ENCODE results near the gene KIFC3.
"Not testable (repeated sequence)": the region's sequence is repeated elsewhere in the genome, so short reads cannot be mapped to it uniquely, and the experiment has no call there.

Gene KIFC3

DNA sequence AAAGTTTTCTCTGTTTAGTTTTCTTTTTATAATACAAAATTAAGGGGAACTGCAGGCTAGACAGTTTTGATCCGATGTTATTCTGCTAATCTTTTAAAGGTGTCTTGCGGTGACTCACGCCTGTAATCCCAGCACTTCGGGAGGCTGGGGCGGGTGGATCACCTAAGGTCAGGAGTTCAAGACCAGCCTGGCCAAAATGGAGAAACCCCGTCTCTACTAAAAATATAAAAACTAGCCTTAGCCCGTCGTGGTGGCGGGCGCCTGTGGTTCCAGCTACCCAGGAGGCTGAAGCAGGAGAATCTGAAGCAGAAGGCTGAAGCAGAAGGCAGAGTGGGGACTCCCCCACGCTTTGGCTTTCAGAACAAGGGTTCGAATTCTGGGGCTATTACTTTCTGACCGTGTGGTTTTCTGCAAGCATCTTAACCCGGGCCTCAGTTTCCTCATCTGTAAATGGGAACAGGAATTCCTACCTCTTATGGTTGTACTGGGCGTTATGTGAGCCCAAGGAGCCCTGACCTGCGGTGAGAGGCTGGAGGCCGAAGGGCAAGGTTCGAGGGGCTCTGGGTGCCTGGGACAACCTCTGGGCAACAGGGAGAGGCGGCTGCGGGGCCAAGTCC is 67.9 kb downstream of the KIFC3 start:
- H3K4me3 Mint-ChIP-seq = peak overlapping the region; percentile 96
- H3K27me3 Mint-ChIP-seq (ENCODE audit: low read depth) = no peaks in the 10 kb centered on the region
- peak overlapping the region; percentile 89 for H3K27ac Mint-ChIP-seq
- H3K36me3 Mint-ChIP-seq (ENCODE audit: low read depth) = peaks cover 13% of the 10 kb centered on the region
- peaks cover 19% of the 10 kb centered on the region for H3K9me3 Mint-ChIP-seq
- H3K4me1 Mint-ChIP-seq (ENCODE audit: low read depth) = peaks cover 17% of the 10 kb centered on the region

DNA sequence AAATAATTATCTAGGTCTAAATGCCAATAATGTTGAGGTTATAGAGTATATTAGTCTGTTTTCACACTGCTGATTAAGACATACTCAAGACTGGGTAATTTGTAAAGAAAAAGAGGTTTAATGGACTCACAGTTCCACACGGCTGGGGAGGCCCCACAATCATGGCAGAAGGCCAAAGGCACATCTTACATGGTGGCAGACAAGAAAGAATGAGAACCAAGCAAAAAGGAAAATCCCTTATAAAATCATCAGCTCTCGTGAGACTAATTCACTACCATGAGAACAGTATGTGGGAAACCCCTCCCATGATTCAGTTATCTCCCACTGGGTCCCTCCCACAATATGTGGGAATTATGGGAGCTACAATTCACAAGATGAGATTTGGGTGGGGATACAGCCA is 69.6 kb downstream of the KIFC3 start:
- Mint-ChIP-seq H3K27me3 (ENCODE audit: low read depth) (no peaks in the 10 kb centered on the region), H3K4me3 (peak overlapping the region; percentile 51), H3K9me3 (peaks cover 19% of the 10 kb centered on the region), H3K27ac (peak overlapping the region; percentile 33), H3K4me1 (ENCODE audit: low read depth) (peaks cover 17% of the 10 kb centered on the region), H3K36me3 (ENCODE audit: low read depth) (peaks cover 13% of the 10 kb centered on the region)

DNA sequence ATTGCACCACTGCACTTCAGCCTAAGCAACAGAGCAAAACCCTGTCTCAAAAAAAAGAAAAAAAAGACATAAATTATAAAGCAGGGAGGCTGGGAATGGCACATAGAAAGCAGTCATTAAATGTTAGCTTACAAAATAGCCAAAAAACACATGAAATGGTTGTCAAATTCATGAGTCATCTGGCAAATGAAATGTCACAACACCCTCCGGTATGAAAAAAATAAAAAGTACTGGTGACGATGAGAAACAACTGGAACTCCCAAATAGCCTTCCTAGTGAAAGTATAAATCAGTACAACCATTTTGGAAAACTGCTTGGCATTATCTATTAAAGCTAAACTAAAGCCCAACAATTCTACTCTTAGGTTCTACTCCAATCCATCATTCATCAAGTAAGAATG is 70.3 kb downstream of the KIFC3 start:
- H3K36me3 Mint-ChIP-seq (ENCODE audit: low read depth) = peaks cover 13% of the 10 kb centered on the region
- no peak overlapping the region for H3K4me3 Mint-ChIP-seq
- H3K9me3 Mint-ChIP-seq = peaks cover 19% of the 10 kb centered on the region
- no peaks in the 10 kb centered on the region for H3K27me3 Mint-ChIP-seq (ENCODE audit: low read depth)
- H3K4me1 Mint-ChIP-seq (ENCODE audit: low read depth) = peaks cover 11% of the 10 kb centered on the region
- no peak overlapping the region for H3K27ac Mint-ChIP-seq

DNA sequence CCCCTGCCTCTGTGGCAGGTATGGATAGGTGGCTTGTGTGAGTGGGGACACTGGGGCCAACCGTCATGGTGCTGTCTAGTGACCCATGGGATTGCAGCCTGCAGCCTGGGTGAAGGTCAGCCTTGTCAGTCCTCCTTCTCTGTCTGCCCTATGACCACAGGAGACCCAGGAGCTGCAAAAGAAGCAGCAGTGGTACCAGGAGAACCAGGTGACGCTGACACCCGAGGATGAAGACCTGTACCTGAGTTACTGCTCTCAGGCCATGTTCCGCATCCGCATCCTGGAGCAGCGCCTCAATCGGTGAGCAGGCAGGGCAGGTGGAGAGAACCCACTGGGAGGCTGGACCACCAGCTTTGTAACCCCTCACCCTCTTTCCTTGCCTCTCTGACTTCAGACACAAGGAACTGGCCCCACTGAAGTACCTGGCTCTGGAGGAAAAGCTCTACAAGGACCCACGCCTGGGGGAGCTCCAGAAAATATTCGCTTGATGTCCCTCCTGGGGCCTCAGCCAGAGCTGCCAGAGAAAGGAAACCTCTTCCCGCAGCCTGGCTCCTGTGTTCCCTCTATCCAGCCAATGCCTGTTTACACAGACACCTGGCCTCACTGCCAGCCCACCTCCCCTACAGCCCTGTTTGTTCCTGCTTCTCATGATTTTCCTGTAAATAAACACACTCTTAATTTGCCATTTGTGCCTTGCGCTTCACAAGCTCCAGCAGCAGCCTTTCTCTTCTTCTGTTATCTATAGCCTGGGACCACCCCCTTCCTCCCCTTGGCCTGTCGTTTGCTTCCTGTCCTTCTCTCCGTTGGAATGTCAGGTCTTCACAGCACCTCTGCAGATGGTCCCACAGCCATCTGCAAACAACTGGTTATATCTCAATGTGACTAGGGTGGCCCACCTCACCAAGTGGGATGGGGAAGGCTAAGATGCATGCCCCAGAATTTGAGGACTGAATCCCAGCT is 71.2 kb downstream of the KIFC3 start:
- Mint-ChIP-seq H3K9me3 (peaks cover 19% of the 10 kb centered on the region), H3K36me3 (ENCODE audit: low read depth) (peaks cover 13% of the 10 kb centered on the region), H3K27me3 (ENCODE audit: low read depth) (no peaks in the 10 kb centered on the region), H3K27ac (no peak overlapping the region), H3K4me1 (ENCODE audit: low read depth) (peaks cover 3% of the 10 kb centered on the region), H3K4me3 (no peak overlapping the region)

DNA sequence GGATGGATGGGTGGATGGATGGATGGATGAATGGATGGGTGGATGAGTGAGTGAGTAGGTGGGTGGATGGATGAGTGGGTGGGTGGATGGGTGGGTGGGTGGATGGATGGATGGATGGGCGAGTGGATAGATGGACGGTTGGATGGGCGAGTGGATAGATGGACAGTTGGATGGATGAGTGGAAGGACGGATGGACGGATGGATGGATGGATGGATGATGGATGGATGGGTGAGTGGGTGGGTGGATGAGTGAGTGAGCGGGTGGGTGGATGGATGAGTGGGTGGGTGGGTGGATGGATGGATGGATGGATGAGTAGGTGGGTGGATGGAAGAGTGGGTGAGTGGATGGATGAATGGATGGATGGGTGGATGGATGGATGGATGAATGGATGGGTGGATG is 72.4 kb downstream of the KIFC3 start:
- not testable (repeated sequence) for H3K4me3 Mint-ChIP-seq; H3K27ac Mint-ChIP-seq; H3K27me3 Mint-ChIP-seq (ENCODE audit: low read depth); H3K4me1 Mint-ChIP-seq (ENCODE audit: low read depth)
- Mint-ChIP-seq H3K36me3 (ENCODE audit: low read depth) (peaks cover 13% of the 10 kb centered on the region), H3K9me3 (peaks cover 19% of the 10 kb centered on the region)

DNA sequence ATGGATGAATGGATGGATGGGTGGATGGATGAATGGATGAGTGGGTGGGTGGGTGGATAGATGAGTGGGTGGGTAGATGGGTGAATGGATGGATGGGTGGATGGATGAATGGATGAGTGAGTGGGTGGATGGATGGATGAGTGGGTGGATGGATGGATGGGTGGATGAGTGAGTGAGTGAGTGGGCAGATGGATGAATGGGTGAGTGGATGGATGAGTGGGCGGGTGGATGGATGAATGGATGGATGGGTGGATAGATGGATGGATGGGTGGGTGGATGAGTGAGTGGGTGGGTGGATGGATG is 73.2 kb downstream of the KIFC3 start:
- Mint-ChIP-seq H3K4me3 (no peak overlapping the region), H3K4me1 (ENCODE audit: low read depth) (no peaks in the 10 kb centered on the region), H3K27ac (no peak overlapping the region), H3K36me3 (ENCODE audit: low read depth) (peaks cover 13% of the 10 kb centered on the region), H3K9me3 (peaks cover 19% of the 10 kb centered on the region), H3K27me3 (ENCODE audit: low read depth) (no peaks in the 10 kb centered on the region)

DNA sequence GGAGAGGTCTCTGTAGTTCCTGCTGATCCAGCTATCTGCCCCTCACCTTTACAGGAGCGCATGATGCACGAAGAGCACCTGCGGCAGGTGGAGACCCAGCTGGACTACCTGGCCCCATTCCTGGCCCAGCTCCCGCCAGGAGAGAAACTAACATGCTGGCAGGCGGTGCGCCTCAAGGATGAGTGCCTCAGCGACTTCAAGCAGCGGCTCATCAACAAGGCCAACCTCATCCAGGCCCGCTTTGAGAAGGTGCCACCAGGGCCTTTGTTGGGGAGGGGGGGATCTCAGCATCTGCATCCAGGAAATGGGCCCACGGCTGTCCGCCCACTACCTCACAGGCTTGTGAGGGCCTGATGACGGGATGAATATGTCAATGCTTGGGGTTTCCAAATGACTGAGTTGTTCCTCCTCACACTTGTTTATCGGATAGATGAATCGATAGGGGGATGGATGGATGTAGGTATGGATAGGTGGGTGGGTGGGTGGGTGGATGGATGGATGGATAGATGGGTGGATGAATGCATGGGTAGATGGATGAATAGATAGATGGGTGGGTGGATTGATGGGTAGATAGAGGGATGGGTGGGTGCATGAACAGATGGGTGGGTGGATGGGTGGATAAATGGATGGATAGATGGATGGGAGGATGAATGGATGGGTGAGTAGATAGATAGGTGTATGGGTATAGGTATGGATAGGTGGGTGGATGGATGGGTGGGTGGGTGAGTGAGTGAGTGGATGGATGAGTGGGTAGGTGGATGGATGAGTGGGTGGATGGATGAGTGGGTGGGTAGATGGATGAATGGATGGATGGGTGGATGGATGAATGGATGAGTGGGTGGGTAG is 73.7 kb downstream of the KIFC3 start:
- no peak overlapping the region for H3K27ac Mint-ChIP-seq
- H3K4me1 Mint-ChIP-seq (ENCODE audit: low read depth) = no peaks in the 10 kb centered on the region
- H3K27me3 Mint-ChIP-seq (ENCODE audit: low read depth) = no peaks in the 10 kb centered on the region
- H3K4me3 Mint-ChIP-seq = no peak overlapping the region
- peaks cover 19% of the 10 kb centered on the region for H3K9me3 Mint-ChIP-seq
- peaks cover 10% of the 10 kb centered on the region for H3K36me3 Mint-ChIP-seq (ENCODE audit: low read depth)

DNA sequence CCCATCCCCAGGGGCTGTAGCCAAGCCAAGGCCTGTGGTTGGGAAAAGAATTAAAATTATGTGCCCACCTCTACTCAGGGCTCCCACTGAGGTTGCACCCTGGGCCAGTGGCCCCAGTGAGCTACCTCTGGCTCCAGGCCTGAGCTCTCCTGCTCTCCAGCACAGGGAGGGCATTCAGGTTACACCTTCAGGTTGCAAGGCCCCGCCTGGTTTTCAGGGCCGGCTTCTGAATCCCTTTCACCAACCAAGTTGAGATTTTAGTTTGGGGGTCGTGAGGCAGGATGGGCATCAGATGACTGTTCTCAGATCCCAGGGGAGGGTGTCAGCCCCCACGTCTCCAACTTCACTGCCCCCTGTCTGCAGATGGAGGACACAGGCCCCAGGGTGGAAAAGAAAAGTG is 74.7 kb downstream of the KIFC3 start:
- H3K27me3 Mint-ChIP-seq (ENCODE audit: low read depth) = no peaks in the 10 kb centered on the region
- no peaks in the 10 kb centered on the region for H3K4me1 Mint-ChIP-seq (ENCODE audit: low read depth)
- H3K36me3 Mint-ChIP-seq (ENCODE audit: low read depth) = peaks cover 2% of the 10 kb centered on the region
- no peak overlapping the region for H3K27ac Mint-ChIP-seq
- peaks cover 9% of the 10 kb centered on the region for H3K9me3 Mint-ChIP-seq
- H3K4me3 Mint-ChIP-seq = no peak overlapping the region

DNA sequence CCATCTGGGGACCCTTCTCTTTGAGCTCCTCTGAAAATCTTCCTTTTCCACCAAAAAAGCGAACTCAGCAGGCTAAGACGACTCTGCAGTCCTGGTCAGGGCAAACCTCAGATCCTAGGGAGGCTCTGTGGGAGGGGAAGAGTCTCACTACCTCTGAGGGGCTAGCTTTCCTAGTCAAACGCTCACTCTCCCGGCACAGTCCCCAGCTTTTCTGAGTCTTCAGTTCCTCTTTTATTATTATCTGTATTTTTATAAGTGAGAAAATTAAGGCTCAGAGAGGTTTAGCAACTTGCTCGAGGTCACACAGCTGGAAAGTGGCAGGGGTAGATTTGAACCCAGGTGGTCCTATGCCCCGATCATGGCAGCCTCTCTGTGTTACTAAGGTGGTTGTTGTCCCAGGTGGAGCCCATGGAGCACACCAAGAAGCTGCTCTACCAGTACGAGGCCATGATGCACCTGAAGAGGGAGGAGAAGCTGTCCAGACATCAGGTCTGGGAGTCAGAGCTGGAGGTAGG is 75.8 kb downstream of the KIFC3 start:
- H3K4me3 Mint-ChIP-seq = no peak overlapping the region
- H3K27me3 Mint-ChIP-seq (ENCODE audit: low read depth) = no peaks in the 10 kb centered on the region
- peaks cover 3% of the 10 kb centered on the region for H3K9me3 Mint-ChIP-seq
- H3K27ac Mint-ChIP-seq = no peak overlapping the region
- no peaks in the 10 kb centered on the region for H3K36me3 Mint-ChIP-seq (ENCODE audit: low read depth)
- no peaks in the 10 kb centered on the region for H3K4me1 Mint-ChIP-seq (ENCODE audit: low read depth)

DNA sequence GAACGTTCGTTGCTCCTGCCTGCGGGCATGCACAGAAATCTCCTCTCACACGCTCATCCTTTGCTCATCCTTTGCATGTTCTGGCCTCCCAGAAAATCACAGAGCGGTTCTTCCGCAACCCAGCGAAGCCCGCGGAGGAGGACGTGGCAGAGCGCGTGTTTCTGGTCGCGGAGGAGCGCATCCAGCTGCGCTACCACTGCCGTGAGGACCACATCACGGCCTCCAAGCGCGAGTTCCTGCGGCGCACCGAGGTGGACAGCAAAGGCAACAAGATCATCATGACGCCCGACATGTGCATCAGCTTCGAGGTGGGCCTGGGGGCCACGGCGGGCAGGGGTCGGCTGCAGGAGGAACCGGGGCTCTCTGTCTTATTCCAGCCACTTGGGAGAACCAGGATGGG is 76.3 kb downstream of the KIFC3 start:
- H3K9me3 Mint-ChIP-seq = no peaks in the 10 kb centered on the region
- no peaks in the 10 kb centered on the region for H3K36me3 Mint-ChIP-seq (ENCODE audit: low read depth)
- H3K4me3 Mint-ChIP-seq = no peak overlapping the region
- H3K27me3 Mint-ChIP-seq (ENCODE audit: low read depth) = no peaks in the 10 kb centered on the region
- H3K27ac Mint-ChIP-seq = no peak overlapping the region
- H3K4me1 Mint-ChIP-seq (ENCODE audit: low read depth) = no peaks in the 10 kb centered on the region

DNA sequence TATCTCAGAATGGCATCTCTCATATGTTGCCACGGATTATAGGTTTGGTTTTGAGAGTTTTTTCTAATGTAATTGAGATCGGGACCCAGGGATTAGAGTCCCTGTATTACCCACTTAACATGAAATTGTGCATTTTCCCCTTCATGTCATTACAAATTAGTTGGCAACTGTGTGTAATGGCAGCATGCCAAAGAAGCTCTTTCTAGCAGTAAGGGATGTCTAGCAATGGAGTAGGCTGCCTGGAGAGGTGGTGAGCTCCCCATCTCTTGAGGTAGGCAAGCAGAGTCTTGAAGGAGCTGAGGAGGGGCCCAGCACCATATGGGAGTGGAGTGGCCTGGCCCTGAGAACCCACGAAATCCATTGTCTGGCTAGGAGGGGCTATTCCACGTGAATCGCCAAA is 76.7 kb downstream of the KIFC3 start:
- H3K4me3 Mint-ChIP-seq = no peak overlapping the region
- H3K4me1 Mint-ChIP-seq (ENCODE audit: low read depth) = no peaks in the 10 kb centered on the region
- H3K27ac Mint-ChIP-seq = no peak overlapping the region
- H3K36me3 Mint-ChIP-seq (ENCODE audit: low read depth) = no peaks in the 10 kb centered on the region
- no peaks in the 10 kb centered on the region for H3K27me3 Mint-ChIP-seq (ENCODE audit: low read depth)
- no peaks in the 10 kb centered on the region for H3K9me3 Mint-ChIP-seq

DNA sequence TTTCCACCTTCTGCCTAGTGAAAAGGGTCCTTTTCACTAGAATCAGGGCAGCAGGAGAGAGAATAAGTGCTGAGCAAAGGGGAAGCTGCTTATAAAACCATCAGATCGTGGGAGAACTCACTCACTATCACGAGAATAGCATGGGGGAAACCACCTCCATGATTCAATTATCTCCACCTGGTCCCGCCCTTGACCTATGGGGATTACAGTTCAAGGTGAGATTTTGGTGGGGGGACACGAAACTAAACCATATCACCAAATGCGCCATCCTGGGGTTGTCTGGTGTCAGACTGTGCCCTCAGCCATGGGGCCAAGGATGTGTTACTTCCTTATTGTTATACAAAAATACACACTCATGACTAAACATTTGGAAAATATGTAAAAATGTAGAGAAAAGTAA is 77.1 kb downstream of the KIFC3 start:
- no peaks in the 10 kb centered on the region for H3K27me3 Mint-ChIP-seq (ENCODE audit: low read depth)
- no peaks in the 10 kb centered on the region for H3K36me3 Mint-ChIP-seq (ENCODE audit: low read depth)
- no peaks in the 10 kb centered on the region for H3K4me1 Mint-ChIP-seq (ENCODE audit: low read depth)
- H3K9me3 Mint-ChIP-seq = no peaks in the 10 kb centered on the region
- no peak overlapping the region for H3K27ac Mint-ChIP-seq
- no peak overlapping the region for H3K4me3 Mint-ChIP-seq

DNA sequence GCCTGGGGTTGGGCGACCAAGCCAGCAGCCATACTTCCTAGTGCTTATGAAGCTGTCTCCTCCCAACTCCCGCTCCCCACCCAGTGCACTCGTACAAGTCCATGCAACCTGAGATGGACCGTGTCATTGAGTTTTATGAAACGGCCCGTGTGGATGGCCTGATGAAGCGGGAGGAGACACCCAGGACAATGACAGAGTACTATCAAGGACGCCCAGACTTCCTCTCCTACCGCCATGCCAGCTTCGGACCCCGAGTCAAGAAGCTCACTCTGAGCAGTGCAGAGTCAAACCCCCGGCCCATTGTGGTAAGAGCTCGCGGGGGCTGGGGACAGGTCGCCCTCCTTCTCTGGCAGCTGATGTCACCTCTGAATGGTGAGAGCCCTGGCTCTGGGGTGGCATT is 77.8 kb downstream of the KIFC3 start:
- H3K36me3 Mint-ChIP-seq (ENCODE audit: low read depth) = no peaks in the 10 kb centered on the region
- H3K4me3 Mint-ChIP-seq = no peak overlapping the region
- no peaks in the 10 kb centered on the region for H3K4me1 Mint-ChIP-seq (ENCODE audit: low read depth)
- H3K27ac Mint-ChIP-seq = no peak overlapping the region
- no peaks in the 10 kb centered on the region for H3K9me3 Mint-ChIP-seq
- H3K27me3 Mint-ChIP-seq (ENCODE audit: low read depth) = no peaks in the 10 kb centered on the region

DNA sequence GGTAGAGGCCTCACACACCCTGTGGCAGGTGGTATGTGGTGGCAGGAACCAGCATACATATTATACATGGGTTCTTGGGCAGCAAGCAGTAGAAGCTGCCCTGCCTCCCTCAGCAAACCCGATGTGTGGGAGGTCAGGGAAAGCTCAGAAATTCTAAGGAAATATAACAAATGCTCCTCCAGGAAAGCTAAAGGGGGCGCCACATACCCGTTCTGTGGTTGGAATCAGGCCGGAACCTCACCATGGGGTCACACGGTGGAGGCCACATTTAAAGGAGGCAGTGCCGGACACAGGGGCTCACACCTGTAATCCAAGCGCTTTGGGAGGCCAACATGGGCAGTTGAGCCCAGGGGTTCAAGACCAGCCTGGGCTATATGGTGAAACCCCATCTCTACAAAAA is 79.1 kb downstream of the KIFC3 start:
- H3K4me1 Mint-ChIP-seq (ENCODE audit: low read depth) = no peaks in the 10 kb centered on the region
- no peaks in the 10 kb centered on the region for H3K9me3 Mint-ChIP-seq
- H3K36me3 Mint-ChIP-seq (ENCODE audit: low read depth) = no peaks in the 10 kb centered on the region
- H3K27ac Mint-ChIP-seq = no peak overlapping the region
- H3K27me3 Mint-ChIP-seq (ENCODE audit: low read depth) = no peaks in the 10 kb centered on the region
- H3K4me3 Mint-ChIP-seq = no peak overlapping the region
